LNCAP (cell line): ENCODE measurements around the gene SFR1.

Experiments
- TF ChIP-seq, protein P1 (sequence below): fragments of 450-650 bp; IDR thresholded peaks from 2 replicates; pipeline ENCODE4 v1.5.1; 2017; ENCODE audit warnings: mild to moderate bottlenecking

The SFR1 gene

DNA sequence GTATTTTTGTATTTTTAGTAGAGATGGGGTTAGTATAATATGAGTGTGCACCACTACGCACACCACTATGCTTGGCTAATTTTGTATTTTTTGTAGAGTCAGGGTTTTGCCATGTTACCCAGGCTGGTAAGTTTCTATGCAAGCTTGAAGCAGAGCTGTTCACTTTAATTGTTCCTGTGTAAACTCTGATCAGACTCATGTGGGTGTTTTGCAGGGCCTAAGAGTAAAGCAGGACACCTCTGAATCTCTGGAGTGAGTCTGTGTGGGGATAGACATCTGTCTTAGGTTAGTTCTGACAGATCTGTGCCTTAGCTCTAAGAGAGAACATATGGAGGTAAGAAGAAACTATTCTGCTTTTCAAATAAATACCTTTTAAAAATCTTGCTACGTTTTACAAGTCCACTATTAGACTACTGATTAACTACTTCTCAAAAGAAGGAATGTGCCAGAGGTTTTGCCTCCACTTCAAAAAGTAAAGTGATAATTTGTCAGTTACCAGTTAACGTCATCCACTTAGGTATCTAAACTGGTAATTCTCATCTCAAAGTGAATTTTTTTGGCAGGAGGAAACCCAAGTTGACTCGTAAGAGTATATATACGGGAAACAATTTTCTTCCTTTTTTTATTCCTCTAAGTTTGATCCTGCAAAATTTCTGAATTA lies 37.4 kb upstream of the SFR1 start:
- TF ChIP-seq, protein P1, sequence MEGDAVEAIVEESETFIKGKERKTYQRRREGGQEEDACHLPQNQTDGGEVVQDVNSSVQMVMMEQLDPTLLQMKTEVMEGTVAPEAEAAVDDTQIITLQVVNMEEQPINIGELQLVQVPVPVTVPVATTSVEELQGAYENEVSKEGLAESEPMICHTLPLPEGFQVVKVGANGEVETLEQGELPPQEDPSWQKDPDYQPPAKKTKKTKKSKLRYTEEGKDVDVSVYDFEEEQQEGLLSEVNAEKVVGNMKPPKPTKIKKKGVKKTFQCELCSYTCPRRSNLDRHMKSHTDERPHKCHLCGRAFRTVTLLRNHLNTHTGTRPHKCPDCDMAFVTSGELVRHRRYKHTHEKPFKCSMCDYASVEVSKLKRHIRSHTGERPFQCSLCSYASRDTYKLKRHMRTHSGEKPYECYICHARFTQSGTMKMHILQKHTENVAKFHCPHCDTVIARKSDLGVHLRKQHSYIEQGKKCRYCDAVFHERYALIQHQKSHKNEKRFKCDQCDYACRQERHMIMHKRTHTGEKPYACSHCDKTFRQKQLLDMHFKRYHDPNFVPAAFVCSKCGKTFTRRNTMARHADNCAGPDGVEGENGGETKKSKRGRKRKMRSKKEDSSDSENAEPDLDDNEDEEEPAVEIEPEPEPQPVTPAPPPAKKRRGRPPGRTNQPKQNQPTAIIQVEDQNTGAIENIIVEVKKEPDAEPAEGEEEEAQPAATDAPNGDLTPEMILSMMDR, result no peak

DNA sequence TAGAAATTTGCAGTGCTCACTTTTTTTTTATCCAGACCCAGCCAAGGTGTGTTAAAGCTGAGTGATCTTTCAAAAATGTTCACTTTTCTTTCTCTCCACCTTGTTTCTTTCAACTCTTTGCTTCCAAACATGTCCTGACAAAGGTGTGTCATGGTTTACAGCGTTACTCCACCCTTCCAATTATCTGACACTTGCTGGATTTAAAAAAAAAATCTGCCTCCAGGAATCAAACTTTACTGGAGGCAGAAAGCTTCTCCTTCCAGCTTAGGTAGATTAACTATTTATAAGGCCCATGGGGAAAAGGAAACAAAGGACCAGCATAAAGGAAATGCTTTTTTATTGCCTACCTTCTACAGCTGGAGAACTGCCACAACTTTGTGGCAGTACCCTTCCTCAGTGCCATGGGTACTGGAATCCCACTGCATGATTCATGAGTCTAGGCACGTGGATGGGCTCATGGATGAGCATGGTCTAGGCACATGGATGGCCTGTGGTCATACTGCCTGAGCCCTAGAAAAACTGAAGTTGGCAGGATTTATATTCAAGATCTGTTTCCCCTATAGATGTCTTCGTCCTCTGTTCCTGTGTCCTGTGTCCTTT lies 36.1 kb upstream of the SFR1 start, which contains the start of gene COL17A1:
Gene COL17A1, minus strand, starts transcription at position 80 of the 600 bp plus-strand sequence. CDS start 5,207 bp downstream, outside the sequence.
- TF ChIP-seq, protein P1, result no peak

DNA sequence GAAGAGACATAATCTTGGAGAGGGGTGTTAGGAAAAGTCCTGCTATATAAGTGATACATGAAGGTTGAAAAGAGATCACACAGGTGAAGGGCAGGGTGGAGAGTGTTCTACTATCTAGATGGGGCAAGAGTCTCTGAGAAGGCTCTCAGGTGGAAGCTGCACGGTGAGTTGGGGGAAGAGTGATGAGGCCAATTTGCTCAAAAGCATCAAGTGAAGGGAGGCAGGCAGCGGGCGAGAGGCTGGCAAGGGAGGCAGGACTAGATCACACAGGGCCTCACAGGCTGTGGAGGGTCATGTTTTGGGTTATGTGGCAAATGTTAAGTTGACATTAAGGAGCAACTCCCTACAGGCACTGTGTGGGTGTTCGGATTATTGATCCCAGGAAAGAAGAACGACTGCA lies 33.7 kb upstream of the SFR1 start:
- TF ChIP-seq, protein P1, result no peak

DNA sequence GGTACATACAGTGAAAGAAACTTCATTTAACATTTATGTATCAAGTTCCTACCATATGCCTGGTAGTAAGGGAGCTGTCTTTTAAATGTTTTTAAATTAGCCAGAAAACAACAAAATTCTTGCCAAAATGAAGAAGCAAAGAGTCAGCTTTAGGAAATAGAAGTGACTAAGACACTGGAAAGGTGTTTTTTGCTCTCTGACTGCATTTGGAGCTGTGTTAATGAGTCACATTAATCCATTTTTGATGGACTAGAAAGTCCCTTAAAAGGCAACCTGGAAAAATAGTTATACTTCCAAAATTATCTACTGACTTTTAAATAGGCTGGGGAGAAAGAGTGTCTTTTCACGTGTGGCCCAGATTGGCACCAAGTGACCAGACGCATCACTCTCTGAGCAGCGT lies 32.4 kb upstream of the SFR1 start:
- TF ChIP-seq, protein P1, result no peak

DNA sequence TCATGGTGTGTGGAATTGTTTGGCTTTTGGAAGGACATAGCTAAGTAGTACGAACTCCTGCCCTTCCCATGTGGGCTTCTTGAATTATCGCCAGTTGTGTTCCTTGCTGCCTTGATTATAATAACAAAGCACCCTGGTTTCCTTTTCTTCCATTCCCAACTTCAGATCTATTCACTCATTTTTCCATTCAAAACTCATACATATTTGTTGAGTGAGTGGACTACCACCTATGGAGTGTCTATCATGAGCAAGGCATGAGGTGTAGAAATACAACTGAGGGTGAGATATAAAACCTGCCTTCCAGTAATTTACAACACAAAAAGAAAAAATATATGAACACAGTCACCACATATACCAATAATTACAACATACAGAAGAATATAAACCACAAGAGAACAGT lies 31.4 kb upstream of the SFR1 start:
- TF ChIP-seq, protein P1, result no peak

DNA sequence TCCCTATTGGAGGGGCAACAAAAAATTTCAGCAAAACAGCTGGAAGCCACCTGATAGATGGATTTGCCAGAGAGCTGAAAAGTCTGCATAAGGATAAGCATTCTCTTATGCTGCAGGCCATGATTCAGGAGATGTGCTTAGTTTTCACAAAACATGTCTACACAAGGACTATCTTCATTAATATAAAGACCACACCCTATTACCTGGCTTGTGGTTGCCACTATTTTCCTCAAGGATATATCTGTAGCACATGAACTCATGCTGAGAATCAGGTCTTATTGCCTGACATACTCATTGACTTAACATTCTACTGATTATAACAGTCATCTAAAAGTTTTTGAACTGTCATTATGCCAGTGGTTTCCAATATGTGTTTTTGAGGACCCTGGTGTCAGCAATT lies 29.2 kb upstream of the SFR1 start:
- TF ChIP-seq, protein P1, result no peak

DNA sequence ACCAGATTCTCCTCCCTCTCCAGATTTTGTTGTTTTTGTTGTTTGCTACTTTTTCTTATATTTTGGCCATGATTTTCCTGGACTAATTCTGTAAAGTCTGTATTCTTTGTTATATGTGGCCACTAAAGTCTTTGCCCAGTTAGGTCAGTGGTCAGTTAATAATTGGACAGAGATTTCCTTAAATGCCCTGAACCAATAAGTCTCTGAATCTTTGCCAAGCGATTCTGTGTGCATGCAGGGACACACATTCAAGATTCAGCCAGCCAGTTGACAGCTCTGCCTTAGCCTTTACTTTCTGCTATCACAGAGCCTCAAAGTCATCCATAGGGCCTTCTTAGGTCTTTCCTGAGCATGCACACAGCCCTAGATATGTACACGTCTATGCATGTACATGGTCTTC lies 25.3 kb upstream of the SFR1 start:
- TF ChIP-seq, protein P1, result no peak
